HG03103 (cell line): ENCODE data around the gene ZNF487.

Source experiments
- ATAC-seq: cut with Tn5 transposase; IDR thresholded peaks from one replicate; pipeline ENCODE4 v1.9.1; 2021; ENCODE audit warnings: low read depth; ENCODE audit not compliant: unreplicated experiment

ZNF487 gene

GRCh38 chr10:43482319-43483078 lies 45.6 kb downstream of the ZNF487 start:
- no peak for ATAC-seq

- ATAC-seq: no peak
Measured at GRCh38 chr10:43491855-43492254, 54.9 kb downstream of the ZNF487 start.

- ATAC-seq: no peak
Measured at GRCh38 chr10:43502931-43503330, 66.0 kb downstream of the ZNF487 start.

- no peak for ATAC-seq
Measured at GRCh38 chr10:43524434-43525247, 87.7 kb downstream of the ZNF487 start.
